ENCODE data around the gene CIAO2B.
A peak's percentile ranks its signal among the peaks of the same experiment; 100 is the strongest.
"Not testable (repeated sequence)": the region's sequence is repeated elsewhere in the genome, so short reads cannot be mapped to it uniquely, and the experiment has no call there.

Gene CIAO2B

GRCh38 chr16:66899945-66900710 is 34.1 kb downstream of the CIAO2B start:
- H3K9me3 Mint-ChIP-seq, result no peaks in the 10 kb centered on the region
- peaks cover 2% of the 10 kb centered on the region for H3K27me3 Mint-ChIP-seq (ENCODE audit: low read depth)
- H3K36me3 Mint-ChIP-seq (ENCODE audit: low read depth), result no peaks in the 10 kb centered on the region
- H3K27ac Mint-ChIP-seq, result peak overlapping the region; percentile 82 to 91 (median 85)
- H3K4me1 Mint-ChIP-seq, result peaks cover 46% of the 10 kb centered on the region
- TF ChIP-seq CTCF (IDR thresholded peaks at IDR 0.05; ENCODE audit: unreplicated experiment in 3 of 3), result no peak
- H3K4me3 Mint-ChIP-seq, result peak overlapping the region in 1 of 3 experiments; percentile 26

- Mint-ChIP-seq H3K4me3 (peak overlapping the region in 1 of 3 experiments; percentile 21), H3K27me3 (ENCODE audit: low read depth) (no peaks in the 10 kb centered on the region), H3K27ac (peak overlapping the region; percentile 82 to 91 (median 85)), H3K4me1 (peaks cover 40% of the 10 kb centered on the region), H3K36me3 (ENCODE audit: low read depth) (no peaks in the 10 kb centered on the region), H3K9me3 (no peaks in the 10 kb centered on the region)
- TF ChIP-seq CTCF (IDR thresholded peaks at IDR 0.05; ENCODE audit: unreplicated experiment in 3 of 3), result no peak
Measured at GRCh38 chr16:66899310-66899944, 34.8 kb downstream of the CIAO2B start.

- H3K27ac Mint-ChIP-seq, result peak overlapping the region; percentile 82 to 91 (median 85)
- H3K9me3 Mint-ChIP-seq, result no peaks in the 10 kb centered on the region
- no peak for TF ChIP-seq CTCF (IDR thresholded peaks at IDR 0.05; ENCODE audit: unreplicated experiment in 3 of 3)
- H3K36me3 Mint-ChIP-seq (ENCODE audit: low read depth), result no peaks in the 10 kb centered on the region
- no peaks in the 10 kb centered on the region for H3K27me3 Mint-ChIP-seq (ENCODE audit: low read depth)
- H3K4me3 Mint-ChIP-seq, result no peak overlapping the region
- H3K4me1 Mint-ChIP-seq, result peaks cover 40% of the 10 kb centered on the region
Measured at GRCh38 chr16:66898933-66899309, 35.3 kb downstream of the CIAO2B start.

- Mint-ChIP-seq H3K4me1 (peaks cover 40% of the 10 kb centered on the region), H3K27ac (peak overlapping the region; percentile 78 to 85 (median 82)), H3K4me3 (peak overlapping the region in 2 of 3 experiments; percentile 20 to 37), H3K27me3 (ENCODE audit: low read depth) (no peaks in the 10 kb centered on the region), H3K9me3 (no peaks in the 10 kb centered on the region), H3K36me3 (ENCODE audit: low read depth) (no peaks in the 10 kb centered on the region)
- TF ChIP-seq CTCF (IDR thresholded peaks at IDR 0.05; ENCODE audit: unreplicated experiment in 3 of 3), result no peak
Measured at GRCh38 chr16:66898207-66898606, 36.0 kb downstream of the CIAO2B start.

- H3K27ac Mint-ChIP-seq; H3K27me3 Mint-ChIP-seq (ENCODE audit: low read depth); H3K9me3 Mint-ChIP-seq; H3K4me3 Mint-ChIP-seq; H3K36me3 Mint-ChIP-seq (ENCODE audit: low read depth): not testable (repeated sequence)
- peaks cover 30% of the 10 kb centered on the region for H3K4me1 Mint-ChIP-seq
Measured at GRCh38 chr16:66896682-66897081, 37.5 kb downstream of the CIAO2B start.

GRCh38 chr16:66895999-66896398 is 38.2 kb downstream of the CIAO2B start:
- Mint-ChIP-seq H3K27ac (no peak overlapping the region), H3K4me1 (peaks cover 27% of the 10 kb centered on the region), H3K9me3 (no peaks in the 10 kb centered on the region), H3K27me3 (ENCODE audit: low read depth) (no peaks in the 10 kb centered on the region), H3K36me3 (ENCODE audit: low read depth) (no peaks in the 10 kb centered on the region), H3K4me3 (no peak overlapping the region)
- no peak for TF ChIP-seq CTCF (IDR thresholded peaks at IDR 0.05; ENCODE audit: unreplicated experiment in 3 of 3)
